Loucy (cell line): ENCODE results near the gene NSDHL.

Source experiments
- H2AFZ ChIP-seq: fragments of 200-600 bp; sonication (generic); 2 replicates; pipeline ENCODE4 v1.6.0; 2016; ENCODE audit warnings: antibody characterized with exemption, mild to moderate bottlenecking, low read length, moderate library complexity
- H3F3A ChIP-seq: fragments of 200-600 bp; 2 replicates; pipeline ENCODE4 v1.6.0; 2016; ENCODE audit warnings: antibody characterized with exemption, low read depth, mild to moderate bottlenecking
- H3K27me3 ChIP-seq: fragments of 200-600 bp; sonication (generic); 2 replicates; pipeline ENCODE4 v1.6.1; 2014; ENCODE audit warnings: low read length, mild to moderate bottlenecking; ENCODE audit not compliant: insufficient read depth, poor library complexity, severe bottlenecking
- H3K36me3 ChIP-seq: fragments of 200-600 bp; sonication (generic); 2 replicates; pipeline ENCODE4 v1.6.1; 2016; ENCODE audit warnings: low read length; ENCODE audit not compliant: insufficient read depth
- H3K4me1 ChIP-seq: fragments of 200-600 bp; sonication (generic); 2 replicates; pipeline ENCODE4 v1.5.1; 2014; ENCODE audit warnings: low read length, mild to moderate bottlenecking; ENCODE audit not compliant: insufficient read depth, poor library complexity, severe bottlenecking
- H3K4me2 ChIP-seq: fragments of 200-600 bp; sonication (generic); 2 replicates; pipeline ENCODE4 v1.6.0; 2014; ENCODE audit warnings: antibody characterized with exemption, low read length, low read depth, mild to moderate bottlenecking; ENCODE audit not compliant: poor library complexity, severe bottlenecking
- H3K4me3 ChIP-seq: fragments of 200-600 bp; sonication (generic); 2 replicates; pipeline ENCODE4 v1.5.1; 2014; ENCODE audit warnings: low read length, mild to moderate bottlenecking, mixed read lengths; ENCODE audit not compliant: poor library complexity, severe bottlenecking
- H3K79me2 ChIP-seq: fragments of 200-600 bp; sonication (generic); 2 replicates; pipeline ENCODE4 v1.6.1; 2014; ENCODE audit warnings: low read length; ENCODE audit not compliant: insufficient read depth
- H3K9ac ChIP-seq: fragments of 200-600 bp; sonication (generic); 2 replicates; pipeline ENCODE4 v1.6.0; 2014; ENCODE audit warnings: mild to moderate bottlenecking, low read depth, low read length, moderate library complexity; ENCODE audit not compliant: poor library complexity, severe bottlenecking
- H3K9me2 ChIP-seq: fragments of 200-600 bp; sonication (generic); replicated peaks from 2 replicates; pipeline ENCODE4 v1.6.1; 2016; ENCODE audit warnings: low read depth, low read length, mixed read lengths
- H3K9me3 ChIP-seq: fragments of 200-600 bp; sonication (generic); 2 replicates; pipeline ENCODE4 v1.6.1; 2014; ENCODE audit warnings: mild to moderate bottlenecking, antibody characterized with exemption, low read length, low read depth; ENCODE audit not compliant: insufficient read depth
- H4K20me1 ChIP-seq: fragments of 200-600 bp; sonication (generic); 2 replicates; pipeline ENCODE4 v1.6.0; 2014; ENCODE audit warnings: antibody characterized with exemption, low read length, mild to moderate bottlenecking; ENCODE audit not compliant: insufficient read depth, poor library complexity, severe bottlenecking
- CTCF ChIP-seq: fragments of 200-600 bp; sonication (generic); conservative IDR thresholded peaks from 2 replicates; pipeline ENCODE4 v1.5.1; 2014; ENCODE audit warnings: mild to moderate bottlenecking, antibody characterized with exemption, low read length
- EZH2phosphoT487 ChIP-seq: fragments of 200-600 bp; IDR thresholded peaks from 2 replicates; pipeline ENCODE4 v1.6.1; 2018; ENCODE audit warnings: antibody characterized with exemption, mild to moderate bottlenecking, moderate library complexity, borderline replicate concordance

NSDHL gene

GRCh38 chrX:152895724-152896420, 65.0 kb downstream of the NSDHL start:
- no peaks in the 10 kb centered on the region for H4K20me1 ChIP-seq
- no peak overlapping the region for H3K4me3 ChIP-seq
- H3K9me2 ChIP-seq = no peaks in the 10 kb centered on the region
- no peak overlapping the region for H2AFZ ChIP-seq
- TF ChIP-seq EZH2phosphoT487 (no peak), CTCF (no peak)
- no peaks in the 10 kb centered on the region for H3K36me3 ChIP-seq
- H3K9ac ChIP-seq = no peak overlapping the region
- no peaks in the 10 kb centered on the region for H3K27me3 ChIP-seq
- no peaks in the 10 kb centered on the region for H3K79me2 ChIP-seq
- H3K4me1 ChIP-seq = no peaks in the 10 kb centered on the region
- H3K4me2 ChIP-seq = no peak overlapping the region
- no peaks in the 10 kb centered on the region for H3K9me3 ChIP-seq
- no peaks in the 10 kb centered on the region for H3F3A ChIP-seq

DNA sequence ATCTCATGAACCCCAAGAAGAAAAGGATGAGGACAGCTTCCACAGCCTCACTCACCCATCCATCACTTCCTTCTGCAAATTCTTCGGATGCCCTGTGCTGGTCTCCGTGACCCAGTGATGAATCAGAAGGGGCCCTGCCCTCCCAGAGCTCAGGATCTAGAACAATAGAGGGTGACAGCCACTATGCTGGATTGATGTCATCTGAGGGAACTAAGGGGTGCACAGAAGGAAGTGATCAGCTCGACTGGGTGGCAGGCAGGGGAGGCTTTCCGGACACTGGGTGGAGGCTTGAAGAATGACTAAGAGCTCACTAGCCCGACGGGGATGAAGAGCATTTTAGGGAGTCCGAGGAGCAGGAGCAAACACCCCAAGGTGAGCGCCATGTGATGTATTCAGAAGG, 65.6 kb downstream of the NSDHL start:
- Histone ChIP-seq H2AFZ (no peak overlapping the region), H3K9ac (no peak overlapping the region), H3K4me1 (no peaks in the 10 kb centered on the region)

GRCh38 chrX:152897222-152898131, 66.6 kb downstream of the NSDHL start, which contains the start of gene ZNF185:
Gene ZNF185 (plus strand): TSS chrX:152898067. CDS start chrX:152914490, 16,423 bp downstream.
- Histone ChIP-seq H3K4me1 (no peaks in the 10 kb centered on the region), H3K9me2 (no peaks in the 10 kb centered on the region), H3K9ac (no peak within 1 kb of the TSS), H3K4me2 (no peak within 1 kb of the TSS), H3K27me3 (no peaks in the 10 kb centered on the region), H3K36me3 (no peaks in the 10 kb centered on the region), H4K20me1 (no peaks in the 10 kb centered on the region), H3K9me3 (no peaks in the 10 kb centered on the region), H3K79me2 (no peaks in the 10 kb centered on the region), H3F3A (no peaks in the 10 kb centered on the region), H3K4me3 (no peak within 1 kb of the TSS), H2AFZ (no peak within 1 kb of the TSS)
- no peak for TF ChIP-seq EZH2phosphoT487
- no peak for TF ChIP-seq CTCF

More for the DNA sequence above, 65.6 kb downstream of the NSDHL start:
- no peaks in the 10 kb centered on the region for H3K9me3 ChIP-seq
- no peak overlapping the region for H3K4me2 ChIP-seq
- TF ChIP-seq CTCF (no peak), EZH2phosphoT487 (no peak)
- H3F3A ChIP-seq = no peaks in the 10 kb centered on the region
- no peaks in the 10 kb centered on the region for H4K20me1 ChIP-seq
- no peaks in the 10 kb centered on the region for H3K9me2 ChIP-seq
- H3K4me3 ChIP-seq = no peak overlapping the region
- H3K79me2 ChIP-seq = no peaks in the 10 kb centered on the region
- no peaks in the 10 kb centered on the region for H3K27me3 ChIP-seq
- no peaks in the 10 kb centered on the region for H3K36me3 ChIP-seq
